GM12878 (cell line): Measurements from ENCODE around the gene COX11. TPM values are rescaled to one million over a fixed set of nuclear protein-coding genes. Genes with fewer than 3 reads are reported as not detected.

Source experiments
- ATAC-seq: fragments of 200-7000 bp; cut with Tn5 transposase; 3 replicates; pipeline ENCODE4 v1.9.1; 2020; ENCODE audit warnings: mild to moderate bottlenecking, moderate library complexity
- Bru-seq: library from RNA; stranded (reverse); fragments of 400-500 nt; gene quantifications from one replicate; lab custom pipeline; 2021; lab: Mats Ljungman, UMichigan
- BruChase-seq, 2 experiments: library from RNA; stranded (reverse); fragments of 400-500 nt; gene quantifications; one replicate each; lab custom pipeline; 2021; lab: Mats Ljungman, UMichigan
- BruUV-seq: library from RNA; stranded (reverse); fragments of 400-500 nt; replicated peaks from 2 replicates; lab custom pipeline; 2021; lab: Mats Ljungman, UMichigan
- CTCF ChIA-PET: fragments of 300-600 bp; sonication (Branson Sonifier 250); formaldehyde crosslinking; extraction: SDS; loops from one replicate; lab custom pipeline; 2021; ENCODE audit warnings: inconsistent platforms; lab: Yijun Ruan, JAX
- POLR2A ChIA-PET: fragments of 350-600 bp; formaldehyde crosslinking; extraction: SDS; loops from one replicate; lab custom pipeline; 2021; ENCODE audit warnings: inconsistent platforms; lab: Charles Lee
- RAD21 ChIA-PET: fragments of 300-600 bp; sonication (Branson Sonifier 250); formaldehyde crosslinking; loops from one replicate; lab custom pipeline; 2023; ENCODE audit warnings: antibody characterized with exemption; ENCODE audit not compliant: unreplicated experiment; lab: Charles Lee
- SMC1A ChIA-PET: fragments of 300-600 bp; sonication (Branson Sonifier 250); formaldehyde crosslinking; loops from one replicate; lab custom pipeline; 2023; ENCODE audit not compliant: unreplicated experiment, uncharacterized antibody; lab: Charles Lee
- DNase-seq: peaks from one replicate; pipeline ENCODE4 v3.0.0-alpha.2; 2011; ENCODE audit warnings: low read depth, low spot score
- FAIRE-seq: peaks from 3 replicates; lab custom pipeline; 2011; peaks lifted over from hg19 to GRCh38; lab: Jason Lieb, UNC
- H2AFZ ChIP-seq: 2 replicates; pipeline ENCODE4 v1.6.0; 2011; ENCODE audit warnings: low read depth, low read length, control low read depth; ENCODE audit not compliant: control insufficient read depth
- H3K27ac ChIP-seq: 2 replicates; pipeline ENCODE4 v1.5.1; 2011; ENCODE audit warnings: control low read depth; ENCODE audit not compliant: control insufficient read depth, insufficient read depth
- H3K27me3 ChIP-seq, 2 experiments: replicated peaks in 1 of 2; 2 replicates each; pipeline versions ENCODE4 v1.6.0 to v1.6.1; 2011; ENCODE audit warnings: low read length in 1 of 2; ENCODE audit not compliant: control insufficient read depth in 2 of 2, insufficient read depth in 2 of 2
- H3K36me3 ChIP-seq, 2 experiments: 2 replicates each; pipeline ENCODE4 v1.5.1; 2011; ENCODE audit warnings: low read length in 1 of 2; ENCODE audit not compliant: control insufficient read depth in 2 of 2, insufficient read depth in 2 of 2
- H3K4me1 ChIP-seq: 2 replicates; pipeline ENCODE4 v1.6.1; 2011; ENCODE audit warnings: mild to moderate bottlenecking, low read length, moderate library complexity, mixed read lengths; ENCODE audit not compliant: control insufficient read depth, insufficient read depth
- H3K4me2 ChIP-seq: 2 replicates; pipeline ENCODE4 v1.6.0; 2011; ENCODE audit warnings: control low read depth; ENCODE audit not compliant: control insufficient read depth, insufficient read depth
- H3K4me3 ChIP-seq: fragments of 200-600 bp; sonication (generic); 2 replicates; pipeline ENCODE4 v1.5.1; 2016
- H3K79me2 ChIP-seq: 2 replicates; pipeline ENCODE4 v1.6.0; 2011; ENCODE audit warnings: low read length; ENCODE audit not compliant: control insufficient read depth, insufficient read depth
- H3K9ac ChIP-seq: 2 replicates; pipeline ENCODE4 v1.8.0; 2011; ENCODE audit warnings: low read length, control low read depth, mixed read lengths; ENCODE audit not compliant: control insufficient read depth, insufficient read depth
- H3K9me3 ChIP-seq: replicated peaks from 3 replicates; pipeline ENCODE4 v1.5.1; 2011; ENCODE audit warnings: mild to moderate bottlenecking, low read length; ENCODE audit not compliant: control insufficient read depth, insufficient read depth
- H4K20me1 ChIP-seq: 2 replicates; pipeline ENCODE4 v1.6.0; 2011; ENCODE audit not compliant: control insufficient read depth, insufficient read depth
- CBX3 ChIP-seq: fragments of 200-600 bp; sonication (generic); IDR thresholded peaks from 2 replicates; pipeline ENCODE4 v1.6.1; 2016; ENCODE audit warnings: low read depth, borderline replicate concordance
- E2F8 ChIP-seq: fragments of 450-650 bp; IDR thresholded peaks from 2 replicates; pipeline ENCODE4 v1.6.1; 2018; ENCODE audit warnings: mild to moderate bottlenecking, low read depth, moderate library complexity; ENCODE audit not compliant: partially characterized antibody
- IKZF2 ChIP-seq, 2 experiments: fragments of 450-650 bp; IDR thresholded peaks; 2 replicates each; pipeline ENCODE4 v1.6.1; 2017; ENCODE audit warnings: mild to moderate bottlenecking in 2 of 2, moderate library complexity in 2 of 2
- MLLT1 ChIP-seq: fragments of 450-650 bp; IDR thresholded peaks from 2 replicates; pipeline ENCODE4 v1.6.1; 2016; ENCODE audit warnings: mild to moderate bottlenecking
- NFIC ChIP-seq: IDR thresholded peaks from 2 replicates; pipeline ENCODE4 v1.6.1; 2012; ENCODE audit warnings: low read depth, mild to moderate bottlenecking, inconsistent platforms, low read length, moderate library complexity
- NFXL1 ChIP-seq: fragments of 450-650 bp; IDR thresholded peaks from 2 replicates; pipeline ENCODE4 v1.6.1; 2017; ENCODE audit warnings: antibody characterized with exemption, mild to moderate bottlenecking, borderline replicate concordance
- RAD21 ChIP-seq: IDR thresholded peaks from 2 replicates; pipeline ENCODE4 v1.6.1; 2011; ENCODE audit warnings: mild to moderate bottlenecking, low read depth, low read length, moderate library complexity; ENCODE audit not compliant: insufficient read depth
- RCOR1 ChIP-seq: conservative IDR thresholded peaks from 2 replicates; pipeline ENCODE4 v1.6.1; 2012; ENCODE audit warnings: low read depth, low read length, improper control_type of control experiment
- SMC3 ChIP-seq: IDR thresholded peaks from 2 replicates; pipeline ENCODE4 v1.6.1; 2011; ENCODE audit warnings: low read length, improper control_type of control experiment, borderline replicate concordance
- SREBF2 ChIP-seq: IDR thresholded peaks from 2 replicates; pipeline ENCODE4 v1.6.1; 2012; ENCODE audit warnings: mild to moderate bottlenecking, low read length
- YBX1 ChIP-seq: fragments of 450-650 bp; IDR thresholded peaks from 2 replicates; pipeline ENCODE4 v1.6.1; 2016; ENCODE audit warnings: antibody characterized with exemption
- WGBS: methylation state at CpG from one replicate; pipeline ENCODE4 v1.1.6; 2016; ENCODE audit warnings: low lambda C conversion rate; ENCODE audit not compliant: insufficient replicate concordance, insufficient coverage; ENCODE audit errors: missing lambda C conversion rate; 5-methylcytosine and 5-hydroxymethylcytosine counted together
- in situ Hi-C: fragments of 300-500 bp; cut with MboI; formaldehyde crosslinking; loops from 9 replicates; pipeline ENCODE4 v1.14.3; 2018; ENCODE audit warnings: mixed read lengths
- intact Hi-C: fragments of 100-400 bp; cut with micrococcal nuclease; formaldehyde crosslinking; loops from one replicate; pipeline ENCODE4 v1.14.2; 2022; ENCODE audit not compliant: unreplicated experiment
- long read RNA-seq, 2 experiments: library from polyadenylated mRNA; unstranded; transcript quantifications; one replicate each; pipeline ENCODE4 v2.0.0, GENCODE V29; 2019 to 2020
- polyA minus RNA-seq, 3 experiments: library from RNA; depleted of rRNA, polyadenylated mRNA; stranded (reverse); fragments of >200 nt; gene quantifications; 2 replicates each; pipeline ENCODE4 v1.2.3, GENCODE V29; 2011
- polyA plus RNA-seq, 11 experiments: library from polyadenylated mRNA; depleted of rRNA in 4 of 11; unstranded in 6 of 11; stranded (reverse) in 5 of 11; fragments of >200 nt; fragmentation: Nextera tagmentation in 4 of 11; fragmentation: Illumina TruSeq in 1 of 11; extraction: Ambion mirVana in 4 of 11; extraction: Trizol in 1 of 11; gene quantifications; 1 replicate in 1 of 11; 2 replicates in 10 of 11; pipeline versions ENCODE4 v1.2.1 to v1.2.3, GENCODE V29; 2011 to 2016; ENCODE audit warnings: inconsistent platforms in 2 of 11, missing spikeins in 2 of 11, low read depth in 1 of 11
- total RNA-seq, 4 experiments: library from RNA; depleted of rRNA in 3 of 4; stranded (reverse); fragments of >200 nt in 3 of 4; fragmentation: Illumina TruSeq in 1 of 4; extraction: Trizol in 1 of 4; gene quantifications; 2 replicates each; pipeline versions ENCODE4 v1.2.1 to v1.2.3, GENCODE V29; 2013 to 2021
- TF ChIP-seq, protein P1 (sequence below): fragments of 450-650 bp; IDR thresholded peaks from 2 replicates; pipeline ENCODE4 v1.6.1; 2016; ENCODE audit warnings: mild to moderate bottlenecking

The COX11 gene
- total RNA-seq (2013; cell fraction: nucleolus; rRNA removed) = 72.5 and 79.1 TPM in 2 replicates
- total RNA-seq (2014; rRNA removed) = 57.2 and 66.0 TPM in 2 replicates
- 22.4 and 28.9 TPM in 2 replicates for total RNA-seq (2014; rRNA removed; fragmentation: Illumina TruSeq; extraction: Trizol)
- 50.0 and 52.0 TPM in 2 replicates for total RNA-seq (2021)
- polyA plus RNA-seq (2011; ENCODE audit: low read depth) = 11.6 TPM
- polyA plus RNA-seq (2011; rRNA removed) = 51.6 and 55.4 TPM in 2 replicates
- polyA plus RNA-seq (2011; cell fraction: cytosol; rRNA removed) = 44.9 and 75.6 TPM in 2 replicates
- 78.4 and 96.7 TPM in 2 replicates for polyA plus RNA-seq (2011; cell fraction: nucleus; rRNA removed)
- 26.7 and 29.0 TPM in 2 replicates for polyA plus RNA-seq (2012)
- 22.4 and 23.3 TPM in 2 replicates for polyA plus RNA-seq (2014; fragmentation: Illumina TruSeq; extraction: Trizol)
- 10 to 100 TPM; 13.8 to 21.5 TPM for polyA plus RNA-seq (2014; fragmentation: Nextera tagmentation; extraction: Ambion mirVana)
- 69.4 and 72.1 TPM in 2 replicates for polyA plus RNA-seq (2014; rRNA removed)
- polyA plus RNA-seq (2016; fragmentation: Nextera tagmentation; extraction: Ambion mirVana) = 10 to 100 TPM; 54.1 to 54.6 TPM
- 37.1 and 76.5 TPM in 2 replicates for polyA minus RNA-seq (2011; rRNA and poly(A)+ RNA removed)
- 23.9 and 39.7 TPM in 2 replicates for polyA minus RNA-seq (2011; cell fraction: cytosol; rRNA and poly(A)+ RNA removed)
- polyA minus RNA-seq (2011; cell fraction: nucleus; rRNA and poly(A)+ RNA removed) = 54.3 and 81.0 TPM in 2 replicates
- Bru-seq, nascent RNA = percentile 78 among the genes with signal in this experiment
- percentile 87 among the genes with signal in this experiment for BruChase-seq, experiment 1, labeled RNA remaining after a 6-hour chase
- BruChase-seq, experiment 2, labeled RNA remaining after a 2-hour chase = percentile 83 among the genes with signal in this experiment
- long read RNA-seq, experiment 1, transcript COX11-202 (3 exons, 1,108 nt) = minor isoform, 6 of 66 reads
- long read RNA-seq, experiment 1, transcript COX11-201 (4 exons, 2,497 nt) = major isoform, 52 of 66 reads
- long read RNA-seq, experiment 1, partial matches to known transcripts = 0 of 66 reads
- long read RNA-seq, experiment 1, other reads (novel, unspliced or antisense) = 5 of 66 reads
- long read RNA-seq, experiment 2, transcript COX11-201 (4 exons, 2,497 nt) = major isoform, 285 of 326 reads
- long read RNA-seq, experiment 2, transcript COX11-202 (3 exons, 1,108 nt) = minor isoform, 22 of 326 reads
- long read RNA-seq, experiment 2, transcript COX11-204 (5 exons, 1,054 nt) = minor isoform, 5 of 326 reads
- long read RNA-seq, experiment 2, partial matches to known transcripts = 3 of 326 reads
- long read RNA-seq, experiment 2, other reads (novel, unspliced or antisense) = 10 of 326 reads

- in situ Hi-C loops (no loop called here), intact Hi-C loops (loop anchor here (2.0 kb wide), 1 partner anchor 66 kb away; no protein-coding TSS in a partner anchor)
- H3K9ac ChIP-seq = peak within 1 kb of the TSS; percentile 92
- H3K36me3 ChIP-seq = no peaks in the 10 kb centered on the region
- no peaks in the 10 kb centered on the region for H3K27me3 ChIP-seq
- ChIA-PET RAD21 (no interaction called here), CTCF (interaction anchor here (1.5 to 3.1 kb wide), 2 partner anchors 24 to 37 kb away, joined by 3 to 26 read pairs; no protein-coding TSS in a partner anchor), SMC1A (interaction anchor here (0.8 to 2.2 kb wide), 4 partner anchors 17 to 272 kb away, joined by 3 to 8 read pairs (median 4); no protein-coding TSS in a partner anchor), POLR2A (interaction anchor here (1.1 kb wide), 1 partner anchor 9 kb away, joined by 3 read pairs; no protein-coding TSS in a partner anchor)
- WGBS = under 1% methylated on average over 57 of the region's 57 CpGs
- peaks cover 45% of the 10 kb centered on the region for H3K79me2 ChIP-seq
- peak; percentile 94 for ATAC-seq
- no peaks in the 10 kb centered on the region for H3K9me3 ChIP-seq
- H4K20me1 ChIP-seq = no peaks in the 10 kb centered on the region
- H3K4me3 ChIP-seq = peak within 1 kb of the TSS; percentile 89
- BruUV-seq = TSS peak; percentile 69
- peak within 1 kb of the TSS; percentile 85 for H3K4me2 ChIP-seq
- peak; percentile 87 for FAIRE-seq
- peak; percentile 95 for DNase-seq
- peak within 1 kb of the TSS; percentile 99 for H2AFZ ChIP-seq
- peaks cover 8% of the 10 kb centered on the region; the same call in 1 of the 2 replicates for H3K4me1 ChIP-seq
- H3K27ac ChIP-seq = peak within 1 kb of the TSS; percentile 85
- TF ChIP-seq RCOR1 (peak; percentile 100), MLLT1 (no peak), IKZF2 (IDR thresholded peaks at IDR 0.05) (0 out of 4 replicates have a peak, but pooled peaks of 1 of the 2 experiments have one; percentile 7), NFXL1 (no peak), YBX1 (no peak), SREBF2 (no peak), NFIC (no peak; the same call in 1 of the 2 replicates), CBX3 (no peak), E2F8 (no peak), SMC3 (peak; percentile 21; the same call in 1 of the 2 replicates), RAD21 (no peak)
- TF ChIP-seq, protein P1, sequence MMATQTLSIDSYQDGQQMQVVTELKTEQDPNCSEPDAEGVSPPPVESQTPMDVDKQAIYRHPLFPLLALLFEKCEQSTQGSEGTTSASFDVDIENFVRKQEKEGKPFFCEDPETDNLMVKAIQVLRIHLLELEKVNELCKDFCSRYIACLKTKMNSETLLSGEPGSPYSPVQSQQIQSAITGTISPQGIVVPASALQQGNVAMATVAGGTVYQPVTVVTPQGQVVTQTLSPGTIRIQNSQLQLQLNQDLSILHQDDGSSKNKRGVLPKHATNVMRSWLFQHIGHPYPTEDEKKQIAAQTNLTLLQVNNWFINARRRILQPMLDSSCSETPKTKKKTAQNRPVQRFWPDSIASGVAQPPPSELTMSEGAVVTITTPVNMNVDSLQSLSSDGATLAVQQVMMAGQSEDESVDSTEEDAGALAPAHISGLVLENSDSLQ = peak; percentile 78
Observed at GRCh38 chr17:54968262-54968987, at the start of gene COX11, which contains the start of gene STXBP4. Gene COX11, minus strand, starts transcription at chr17:54968654. Its CDS starts 8 bp downstream, at chr17:54968646. Gene STXBP4, plus strand, starts transcription at chr17:54968765. Its CDS starts 17,455 bp downstream, at chr17:54986220.
